Neural cell (in vitro differentiated cells): Measurements from ENCODE around the gene KRT73.

Source experiments
- EP300 ChIP-seq: fragments of 450-650 bp; conservative IDR thresholded peaks from 2 replicates; pipeline ENCODE4 v1.6.1; 2014; ENCODE audit warnings: antibody characterized with exemption, mild to moderate bottlenecking, moderate library complexity; ENCODE audit not compliant: poor library complexity, severe bottlenecking
- EZH2 ChIP-seq: fragments of 200-600, 300-800 bp; shearing (Covaris generic), sonication (generic); IDR thresholded peaks from 2 replicates; pipeline ENCODE4 v1.6.1; 2014; ENCODE audit warnings: antibody characterized with exemption, low read length, borderline replicate concordance, mild to moderate bottlenecking; ENCODE audit not compliant: insufficient read depth, poor library complexity, severe bottlenecking
- POLR2AphosphoS5 ChIP-seq: IDR thresholded peaks from 2 replicates; pipeline ENCODE4 v1.6.1; 2012
- TAF1 ChIP-seq: IDR thresholded peaks from 2 replicates; pipeline ENCODE4 v1.6.1; 2012; ENCODE audit warnings: low read depth
- TF ChIP-seq, protein P1 (sequence below): IDR thresholded peaks from 2 replicates; pipeline ENCODE4 v1.6.1; 2012; ENCODE audit warnings: borderline replicate concordance
- TF ChIP-seq, protein P2 (sequence below): fragments of 450-650 bp; IDR thresholded peaks from 2 replicates; pipeline ENCODE4 v1.5.1; 2014; ENCODE audit warnings: antibody characterized with exemption, mild to moderate bottlenecking, moderate library complexity; ENCODE audit not compliant: poor library complexity, severe bottlenecking

GRCh38 chr12:52561880-52562449, 56.4 kb downstream of the KRT73 start:
- TF ChIP-seq, protein P1, sequence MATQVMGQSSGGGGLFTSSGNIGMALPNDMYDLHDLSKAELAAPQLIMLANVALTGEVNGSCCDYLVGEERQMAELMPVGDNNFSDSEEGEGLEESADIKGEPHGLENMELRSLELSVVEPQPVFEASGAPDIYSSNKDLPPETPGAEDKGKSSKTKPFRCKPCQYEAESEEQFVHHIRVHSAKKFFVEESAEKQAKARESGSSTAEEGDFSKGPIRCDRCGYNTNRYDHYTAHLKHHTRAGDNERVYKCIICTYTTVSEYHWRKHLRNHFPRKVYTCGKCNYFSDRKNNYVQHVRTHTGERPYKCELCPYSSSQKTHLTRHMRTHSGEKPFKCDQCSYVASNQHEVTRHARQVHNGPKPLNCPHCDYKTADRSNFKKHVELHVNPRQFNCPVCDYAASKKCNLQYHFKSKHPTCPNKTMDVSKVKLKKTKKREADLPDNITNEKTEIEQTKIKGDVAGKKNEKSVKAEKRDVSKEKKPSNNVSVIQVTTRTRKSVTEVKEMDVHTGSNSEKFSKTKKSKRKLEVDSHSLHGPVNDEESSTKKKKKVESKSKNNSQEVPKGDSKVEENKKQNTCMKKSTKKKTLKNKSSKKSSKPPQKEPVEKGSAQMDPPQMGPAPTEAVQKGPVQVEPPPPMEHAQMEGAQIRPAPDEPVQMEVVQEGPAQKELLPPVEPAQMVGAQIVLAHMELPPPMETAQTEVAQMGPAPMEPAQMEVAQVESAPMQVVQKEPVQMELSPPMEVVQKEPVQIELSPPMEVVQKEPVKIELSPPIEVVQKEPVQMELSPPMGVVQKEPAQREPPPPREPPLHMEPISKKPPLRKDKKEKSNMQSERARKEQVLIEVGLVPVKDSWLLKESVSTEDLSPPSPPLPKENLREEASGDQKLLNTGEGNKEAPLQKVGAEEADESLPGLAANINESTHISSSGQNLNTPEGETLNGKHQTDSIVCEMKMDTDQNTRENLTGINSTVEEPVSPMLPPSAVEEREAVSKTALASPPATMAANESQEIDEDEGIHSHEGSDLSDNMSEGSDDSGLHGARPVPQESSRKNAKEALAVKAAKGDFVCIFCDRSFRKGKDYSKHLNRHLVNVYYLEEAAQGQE: no peak
- no peak for TF ChIP-seq EZH2
- TF ChIP-seq, protein P2, sequence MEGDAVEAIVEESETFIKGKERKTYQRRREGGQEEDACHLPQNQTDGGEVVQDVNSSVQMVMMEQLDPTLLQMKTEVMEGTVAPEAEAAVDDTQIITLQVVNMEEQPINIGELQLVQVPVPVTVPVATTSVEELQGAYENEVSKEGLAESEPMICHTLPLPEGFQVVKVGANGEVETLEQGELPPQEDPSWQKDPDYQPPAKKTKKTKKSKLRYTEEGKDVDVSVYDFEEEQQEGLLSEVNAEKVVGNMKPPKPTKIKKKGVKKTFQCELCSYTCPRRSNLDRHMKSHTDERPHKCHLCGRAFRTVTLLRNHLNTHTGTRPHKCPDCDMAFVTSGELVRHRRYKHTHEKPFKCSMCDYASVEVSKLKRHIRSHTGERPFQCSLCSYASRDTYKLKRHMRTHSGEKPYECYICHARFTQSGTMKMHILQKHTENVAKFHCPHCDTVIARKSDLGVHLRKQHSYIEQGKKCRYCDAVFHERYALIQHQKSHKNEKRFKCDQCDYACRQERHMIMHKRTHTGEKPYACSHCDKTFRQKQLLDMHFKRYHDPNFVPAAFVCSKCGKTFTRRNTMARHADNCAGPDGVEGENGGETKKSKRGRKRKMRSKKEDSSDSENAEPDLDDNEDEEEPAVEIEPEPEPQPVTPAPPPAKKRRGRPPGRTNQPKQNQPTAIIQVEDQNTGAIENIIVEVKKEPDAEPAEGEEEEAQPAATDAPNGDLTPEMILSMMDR: no peak
- no peak for TF ChIP-seq TAF1
- TF ChIP-seq EP300: no peak
- TF ChIP-seq POLR2AphosphoS5: no peak
